PC-9 (cell line): ENCODE data around the gene SDCCAG8. TPM values are rescaled to one million over a fixed set of nuclear protein-coding genes. Genes with fewer than 3 reads are reported as not detected.

ENCODE experiments used
- BruUV-seq: library from RNA; stranded (reverse); fragments of 400-500 nt; replicated peaks from 2 replicates; lab custom pipeline; 2021; lab: Mats Ljungman, UMichigan
- CTCF ChIA-PET: fragments of 300-600 bp; sonication (Branson Sonifier 250); formaldehyde crosslinking; loops from one replicate; lab custom pipeline; 2022; ENCODE audit warnings: antibody characterized with exemption; lab: Charles Lee
- POLR2A ChIA-PET: fragments of 300-600 bp; sonication (Branson Sonifier 250); formaldehyde crosslinking; loops from one replicate; lab custom pipeline; 2022; ENCODE audit warnings: antibody characterized with exemption; ENCODE audit not compliant: unreplicated experiment; lab: Charles Lee
- DNase-seq, 2 experiments: peaks; one replicate each; pipeline versions ENCODE4 v3.0.0 to v3.0.0-alpha.2; 2015 to 2022; ENCODE audit warnings: mixed read lengths in 1 of 2
- H2AFZ ChIP-seq: fragments of 200-600 bp; sonication (generic); 2 replicates; pipeline ENCODE4 v1.8.1; 2017; ENCODE audit warnings: antibody characterized with exemption
- H3F3A ChIP-seq: fragments of 200-600 bp; sonication (generic); 2 replicates; pipeline ENCODE4 v1.8.1; 2017; ENCODE audit warnings: antibody characterized with exemption, mild to moderate bottlenecking, low read depth; ENCODE audit not compliant: insufficient read depth
- H3K27ac ChIP-seq: fragments of 200-600 bp; sonication (generic); 2 replicates; pipeline ENCODE4 v1.6.1; 2016; ENCODE audit warnings: mixed run types
- H3K27me3 ChIP-seq: fragments of 200-600 bp; sonication (generic); 2 replicates; pipeline ENCODE4 v1.6.1; 2016; ENCODE audit warnings: low read depth, mixed run types; ENCODE audit not compliant: insufficient read depth
- H3K36me3 ChIP-seq: fragments of 200-600 bp; sonication (generic); 2 replicates; pipeline ENCODE4 v1.6.1; 2016; ENCODE audit warnings: low read depth, mixed run types
- H3K4me1 ChIP-seq: fragments of 200-600 bp; sonication (generic); replicated peaks from 2 replicates; pipeline ENCODE4 v1.6.1; 2016; ENCODE audit warnings: mixed run types; ENCODE audit not compliant: insufficient read depth
- H3K4me2 ChIP-seq: fragments of 200-600 bp; sonication (generic); 2 replicates; pipeline ENCODE4 v1.6.1; 2017; ENCODE audit warnings: mixed run types
- H3K4me3 ChIP-seq: fragments of 200-600 bp; sonication (generic); 2 replicates; pipeline ENCODE4 v1.6.1; 2016; ENCODE audit warnings: mixed run types
- H3K79me2 ChIP-seq: fragments of 200-600 bp; sonication (generic); 2 replicates; pipeline ENCODE4 v1.6.1; 2017; ENCODE audit warnings: low read depth, mixed run types
- H3K9me2 ChIP-seq: fragments of 200-600 bp; sonication (generic); 2 replicates; pipeline ENCODE4 v1.8.1; 2017; ENCODE audit warnings: mild to moderate bottlenecking; ENCODE audit not compliant: insufficient read depth
- H3K9me3 ChIP-seq: fragments of 200-600 bp; sonication (generic); 2 replicates; pipeline ENCODE4 v1.8.1; 2016; ENCODE audit warnings: low read depth; ENCODE audit not compliant: insufficient read depth
- H4K20me1 ChIP-seq: fragments of 200-600 bp; sonication (generic); 2 replicates; pipeline ENCODE4 v1.8.1; 2017; ENCODE audit not compliant: insufficient read depth
- EZH2 ChIP-seq: fragments of 200-600 bp; sonication (generic); IDR thresholded peaks from 2 replicates; pipeline ENCODE4 v1.8.0; 2017; ENCODE audit warnings: antibody characterized with exemption, low read depth
- intact Hi-C: fragments of 100-400 bp; cut with micrococcal nuclease; formaldehyde crosslinking; loops from one replicate; pipeline ENCODE4 v1.10.0; 2022; ENCODE audit not compliant: unreplicated experiment
- total RNA-seq: library from RNA; stranded (reverse); gene quantifications from 2 replicates; pipeline ENCODE4 v1.2.3, GENCODE V29; 2021
- TF ChIP-seq, protein P1 (sequence below): fragments of 200-600 bp; sonication (generic); conservative IDR thresholded peaks from 2 replicates; pipeline ENCODE4 v1.6.1; 2017; ENCODE audit warnings: mixed run types, antibody characterized with exemption, mild to moderate bottlenecking, moderate library complexity

The SDCCAG8 gene
- total RNA-seq, 1 experiment from 2014 or later: 22.7 TPM

DNA sequence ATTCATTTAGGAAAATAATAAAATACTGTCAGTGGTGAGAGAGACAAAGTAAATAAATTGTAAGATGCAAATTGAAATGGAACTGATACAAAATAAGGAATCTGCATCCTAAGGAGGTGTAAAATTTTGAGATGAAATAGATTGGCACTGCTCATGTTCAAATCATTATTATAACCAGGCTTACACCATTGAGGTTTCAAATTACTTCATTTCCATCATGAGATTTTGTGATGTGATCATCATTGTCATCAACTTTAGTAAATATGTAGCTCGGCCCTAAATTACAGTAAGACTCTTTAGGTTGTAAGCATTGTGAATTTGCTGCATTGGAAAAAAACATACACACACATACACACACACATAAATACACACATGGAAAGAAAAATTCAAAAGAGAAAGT, 123.4 kb downstream of the SDCCAG8 start:
- H4K20me1 ChIP-seq: no peaks in the 10 kb centered on the region
- H3F3A ChIP-seq: no peaks in the 10 kb centered on the region; the same call in 1 of the 2 replicates
- H3K4me3 ChIP-seq: no peak overlapping the region
- TF ChIP-seq EZH2: no peak
- TF ChIP-seq, protein P1, sequence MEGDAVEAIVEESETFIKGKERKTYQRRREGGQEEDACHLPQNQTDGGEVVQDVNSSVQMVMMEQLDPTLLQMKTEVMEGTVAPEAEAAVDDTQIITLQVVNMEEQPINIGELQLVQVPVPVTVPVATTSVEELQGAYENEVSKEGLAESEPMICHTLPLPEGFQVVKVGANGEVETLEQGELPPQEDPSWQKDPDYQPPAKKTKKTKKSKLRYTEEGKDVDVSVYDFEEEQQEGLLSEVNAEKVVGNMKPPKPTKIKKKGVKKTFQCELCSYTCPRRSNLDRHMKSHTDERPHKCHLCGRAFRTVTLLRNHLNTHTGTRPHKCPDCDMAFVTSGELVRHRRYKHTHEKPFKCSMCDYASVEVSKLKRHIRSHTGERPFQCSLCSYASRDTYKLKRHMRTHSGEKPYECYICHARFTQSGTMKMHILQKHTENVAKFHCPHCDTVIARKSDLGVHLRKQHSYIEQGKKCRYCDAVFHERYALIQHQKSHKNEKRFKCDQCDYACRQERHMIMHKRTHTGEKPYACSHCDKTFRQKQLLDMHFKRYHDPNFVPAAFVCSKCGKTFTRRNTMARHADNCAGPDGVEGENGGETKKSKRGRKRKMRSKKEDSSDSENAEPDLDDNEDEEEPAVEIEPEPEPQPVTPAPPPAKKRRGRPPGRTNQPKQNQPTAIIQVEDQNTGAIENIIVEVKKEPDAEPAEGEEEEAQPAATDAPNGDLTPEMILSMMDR: no peak
- no TSS peak for BruUV-seq
- 0 out of 2 replicates have a peak, but pooled peaks cover 2% of the 10 kb centered on the region for H3K36me3 ChIP-seq
- intact Hi-C loops: no loop called here
- no peak overlapping the region for H2AFZ ChIP-seq
- 0 out of 2 replicates have a peak, but pooled peaks cover 5% of the 10 kb centered on the region for H3K9me3 ChIP-seq
- no peaks in the 10 kb centered on the region for H3K4me1 ChIP-seq
- H3K79me2 ChIP-seq: no peaks in the 10 kb centered on the region
- H3K9me2 ChIP-seq: no peaks in the 10 kb centered on the region
- ChIA-PET POLR2A (no interaction called here), CTCF (no interaction called here)
- no peaks in the 10 kb centered on the region for H3K27me3 ChIP-seq
- H3K4me2 ChIP-seq: no peak overlapping the region
- H3K27ac ChIP-seq: no peak overlapping the region
- no peak for DNase-seq

DNA sequence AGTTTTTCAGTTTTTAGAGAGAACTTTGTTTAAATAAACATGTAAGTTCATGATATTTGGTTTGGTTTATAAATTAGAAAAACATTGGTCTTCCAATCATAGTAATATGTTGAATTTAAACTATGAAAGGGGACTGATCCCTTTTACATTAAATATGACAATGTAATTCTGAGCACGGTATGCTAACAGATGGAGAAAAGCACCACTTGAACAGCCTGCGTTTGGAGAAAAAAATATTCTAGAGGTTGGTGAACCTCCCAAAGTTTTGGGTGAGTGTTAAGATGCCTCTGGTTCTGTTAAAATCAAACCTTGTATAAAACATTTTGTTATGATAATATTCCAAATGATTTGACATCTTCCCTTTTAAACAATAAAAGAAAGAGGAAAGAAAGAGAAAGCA, 123.9 kb downstream of the SDCCAG8 start:
- Histone ChIP-seq H3K9me3 (no peaks in the 10 kb centered on the region), H3K27ac (no peak overlapping the region)

DNA sequence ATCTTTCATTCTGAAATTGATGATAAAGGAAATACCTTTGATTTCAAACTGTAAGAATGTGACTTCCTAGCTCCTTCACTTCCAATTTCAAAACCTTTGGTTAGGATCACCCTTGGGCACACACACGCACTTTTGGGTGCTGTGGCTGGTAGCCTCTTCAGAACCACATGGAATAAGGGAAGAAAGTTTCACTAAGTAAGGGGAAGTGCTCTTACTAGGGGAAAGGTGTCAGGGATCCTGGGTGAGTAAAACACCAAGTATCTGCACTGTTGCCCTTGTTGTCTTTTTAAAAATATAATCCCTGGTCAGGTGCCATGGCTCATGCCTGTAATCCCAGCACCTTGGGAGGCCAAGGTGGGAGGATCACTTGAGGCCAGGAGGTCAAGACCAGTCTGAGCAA, 132.4 kb downstream of the SDCCAG8 start:
- CTCF ChIA-PET: no interaction called here
- H3K4me2 ChIP-seq: no peak overlapping the region
- no peaks in the 10 kb centered on the region for H3K9me2 ChIP-seq
- H3K27ac ChIP-seq: no peak overlapping the region
- TF ChIP-seq EZH2: no peak
- TF ChIP-seq, protein P1: no peak
- no peaks in the 10 kb centered on the region for H3K27me3 ChIP-seq
- BruUV-seq: no TSS peak
- H2AFZ ChIP-seq: no peak overlapping the region
- H3K4me1 ChIP-seq: no peaks in the 10 kb centered on the region
- no peak for DNase-seq
- H3K79me2 ChIP-seq: no peaks in the 10 kb centered on the region
- no peaks in the 10 kb centered on the region for H3K36me3 ChIP-seq
- H4K20me1 ChIP-seq: no peaks in the 10 kb centered on the region
- POLR2A ChIA-PET: no interaction called here
- no peaks in the 10 kb centered on the region for H3F3A ChIP-seq
- intact Hi-C loops: no loop called here
- no peaks in the 10 kb centered on the region for H3K9me3 ChIP-seq
- no peak overlapping the region for H3K4me3 ChIP-seq

More for the DNA sequence above, 123.9 kb downstream of the SDCCAG8 start:
- Histone ChIP-seq H3K27me3 (no peaks in the 10 kb centered on the region), H3K9me2 (no peaks in the 10 kb centered on the region), H2AFZ (no peak overlapping the region), H3F3A (no peaks in the 10 kb centered on the region; the same call in 1 of the 2 replicates), H3K36me3 (0 out of 2 replicates have a peak, but pooled peaks cover 2% of the 10 kb centered on the region), H4K20me1 (no peaks in the 10 kb centered on the region), H3K4me1 (no peaks in the 10 kb centered on the region), H3K79me2 (no peaks in the 10 kb centered on the region), H3K4me2 (no peak overlapping the region), H3K4me3 (no peak overlapping the region)
- no TSS peak for BruUV-seq
- no peak for TF ChIP-seq EZH2
- TF ChIP-seq, protein P1: no peak
- intact Hi-C loops: no loop called here
- DNase-seq: no peak
- CTCF ChIA-PET: no interaction called here
- POLR2A ChIA-PET: no interaction called here
